Peyer's patch (tissue), 4 donors: Measurements from ENCODE around the gene CYP2C9.

Experiments used
- CTCF ChIP-seq, 6 experiments: fragments of 450-650 bp in 4 of 6; fragments of 200-600 bp in 2 of 6; sonication (generic) in 1 of 6; IDR thresholded peaks; one replicate each; pipeline ENCODE4 v1.5.1; 2017 to 2019; ENCODE audit warnings: antibody characterized with exemption in 6 of 6, mild to moderate bottlenecking in 3 of 6, moderate library complexity in 1 of 6
- POLR2A ChIP-seq, 2 donors: fragments of 450-650 bp; IDR thresholded peaks; one replicate each; pipeline ENCODE4 v1.5.1; 2017; ENCODE audit warnings: antibody characterized with exemption in 2 of 2, mild to moderate bottlenecking in 2 of 2, moderate library complexity in 2 of 2

GRCh38 chr10:94936721-94937120 lies 1.7 kb upstream of the CYP2C9 start:
- no peak for TF ChIP-seq CTCF (IDR thresholded peaks at IDR 0.05)
- no peak for TF ChIP-seq POLR2A (IDR thresholded peaks at IDR 0.05)
